Kasumi-1 (cell line): ENCODE measurements around the gene COL9A3.

Experiments
- DNase-seq, 2 experiments: peaks; one replicate each; lab custom pipeline; 2025; lab: John Stamatoyannopoulos, UW

COL9A3 gene

GRCh38 chr20:62823688-62824475 is 7.0 kb downstream of the COL9A3 start:
- DNase-seq = no peak

- DNase-seq = peak; percentile 56 to 62
These were observed 7.9 kb downstream of the COL9A3 start for GRCh38 chr20:62824476-62825332.

GRCh38 chr20:62825333-62825985 is 8.6 kb downstream of the COL9A3 start:
- DNase-seq = no peak

GRCh38 chr20:62825986-62826645 is 9.3 kb downstream of the COL9A3 start:
- no peak for DNase-seq

- no peak for DNase-seq
These were observed 9.9 kb downstream of the COL9A3 start for GRCh38 chr20:62826646-62827310.

GRCh38 chr20:62827311-62828038 is 10.6 kb downstream of the COL9A3 start:
- no peak for DNase-seq

GRCh38 chr20:62828051-62828450 is 11.2 kb downstream of the COL9A3 start:
- no peak for DNase-seq

- DNase-seq = no peak
These were observed 11.8 kb downstream of the COL9A3 start for GRCh38 chr20:62828511-62829230.

GRCh38 chr20:62829231-62830230 is 12.7 kb downstream of the COL9A3 start:
- no peak for DNase-seq

GRCh38 chr20:62830251-62830650 is 13.4 kb downstream of the COL9A3 start:
- DNase-seq = no peak

- DNase-seq = no peak
These were observed 14.0 kb downstream of the COL9A3 start for GRCh38 chr20:62830821-62831220.

GRCh38 chr20:62831361-62831788 is 14.5 kb downstream of the COL9A3 start:
- no peak for DNase-seq

- DNase-seq = no peak
These were observed 15.0 kb downstream of the COL9A3 start for GRCh38 chr20:62831854-62832211.

GRCh38 chr20:62832212-62832922 is 15.5 kb downstream of the COL9A3 start:
- DNase-seq = peak; percentile 63 to 71

- DNase-seq = no peak
These were observed 16.1 kb downstream of the COL9A3 start for GRCh38 chr20:62832951-62833391.

GRCh38 chr20:62834967-62835730 is 18.3 kb downstream of the COL9A3 start:
- DNase-seq = no peak
